ENCODE measurements around the gene OBI1.

OBI1 gene, protein sequence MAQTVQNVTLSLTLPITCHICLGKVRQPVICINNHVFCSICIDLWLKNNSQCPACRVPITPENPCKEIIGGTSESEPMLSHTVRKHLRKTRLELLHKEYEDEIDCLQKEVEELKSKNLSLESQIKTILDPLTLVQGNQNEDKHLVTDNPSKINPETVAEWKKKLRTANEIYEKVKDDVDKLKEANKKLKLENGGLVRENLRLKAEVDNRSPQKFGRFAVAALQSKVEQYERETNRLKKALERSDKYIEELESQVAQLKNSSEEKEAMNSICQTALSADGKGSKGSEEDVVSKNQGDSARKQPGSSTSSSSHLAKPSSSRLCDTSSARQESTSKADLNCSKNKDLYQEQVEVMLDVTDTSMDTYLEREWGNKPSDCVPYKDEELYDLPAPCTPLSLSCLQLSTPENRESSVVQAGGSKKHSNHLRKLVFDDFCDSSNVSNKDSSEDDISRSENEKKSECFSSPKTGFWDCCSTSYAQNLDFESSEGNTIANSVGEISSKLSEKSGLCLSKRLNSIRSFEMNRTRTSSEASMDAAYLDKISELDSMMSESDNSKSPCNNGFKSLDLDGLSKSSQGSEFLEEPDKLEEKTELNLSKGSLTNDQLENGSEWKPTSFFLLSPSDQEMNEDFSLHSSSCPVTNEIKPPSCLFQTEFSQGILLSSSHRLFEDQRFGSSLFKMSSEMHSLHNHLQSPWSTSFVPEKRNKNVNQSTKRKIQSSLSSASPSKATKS

DNA sequence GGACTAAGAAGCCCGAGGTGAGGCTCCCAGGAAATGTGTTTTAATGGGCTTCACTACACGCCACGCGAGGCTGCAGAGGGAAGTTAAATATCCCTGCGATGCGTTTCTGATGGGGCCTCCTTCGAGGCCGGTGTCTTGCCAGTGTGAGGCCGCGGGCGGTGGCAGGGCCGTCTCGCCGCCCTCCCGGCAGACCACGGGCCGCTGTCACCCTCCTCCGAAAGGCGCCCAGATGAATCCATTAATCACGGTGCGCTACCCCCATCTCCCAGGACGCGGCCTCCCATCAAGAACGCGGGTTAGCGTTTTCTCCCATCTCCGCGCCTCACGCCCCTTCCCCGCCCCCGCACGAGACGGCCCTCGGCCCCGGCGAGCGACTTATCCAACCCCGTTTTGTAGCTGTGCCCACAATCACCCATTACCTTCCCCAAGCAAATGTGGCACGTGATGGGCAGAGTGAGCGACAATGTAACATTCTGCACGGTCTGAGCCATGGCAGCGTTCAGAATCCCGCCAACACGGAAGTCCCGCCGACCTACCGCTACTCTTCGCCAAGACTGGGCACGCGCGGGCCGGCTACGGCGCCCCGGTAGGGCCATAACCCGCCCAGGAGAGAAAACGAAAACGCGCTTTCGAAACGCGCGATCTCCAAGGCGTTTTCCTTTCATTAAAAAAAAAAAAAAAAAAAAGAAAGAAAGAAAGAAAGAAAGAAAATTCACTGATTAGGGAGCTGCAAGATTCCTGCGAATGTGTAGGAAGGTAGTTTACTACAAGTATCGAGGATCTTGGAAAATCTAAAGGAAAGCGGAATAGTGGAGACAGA lies at the start of gene OBI1:
OBI1 (minus strand) TSS at position 526 of the 820 bp plus-strand sequence; CDS start at position 491, 35 bp downstream.
- Histone ChIP-seq H3K9me3 (ENCODE audit: low read depth, low read length) (no peaks in the 10 kb centered on the region), H3K36me3 (ENCODE audit: insufficient read depth, low read length) (peaks cover 29% of the 10 kb centered on the region), H3K9ac (ENCODE audit: insufficient read length) (peak within 1 kb of the TSS; percentile 97), H3K27ac (peak within 1 kb of the TSS; percentile 100), H3K4me3 (peak within 1 kb of the TSS; percentile 97)
- TF ChIP-seq EZH2 (IDR thresholded peaks at IDR 0.05) = no peak
- peak; percentile 79 for TF ChIP-seq POLR2AphosphoS5 (IDR thresholded peaks at IDR 0.05; ENCODE audit: borderline replicate concordance, low read depth, low read length)
- DNase-seq (ENCODE audit: low read depth, low spot score) = peak; percentile 55

DNA sequence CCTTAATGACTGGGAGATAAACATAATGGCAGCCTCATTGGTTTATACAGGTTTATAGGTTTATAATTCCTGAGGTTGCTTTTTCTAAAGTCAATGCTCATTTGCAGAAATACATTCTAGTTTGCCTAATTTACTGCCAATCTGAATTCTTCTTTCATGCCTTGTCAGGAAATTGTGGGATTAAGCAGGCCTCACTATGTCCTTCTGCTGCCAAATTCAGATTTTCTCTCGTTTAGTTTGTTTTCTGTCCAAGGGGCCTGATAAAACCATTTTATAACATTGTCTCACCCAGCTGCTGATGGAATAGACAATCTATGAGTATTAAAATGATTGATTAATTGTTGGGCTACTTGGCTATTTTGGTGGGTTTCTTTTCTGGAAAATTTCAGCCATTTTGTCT lies 42.4 kb upstream of the OBI1 start:
- Histone ChIP-seq H3K36me3 (ENCODE audit: insufficient read depth, low read length) (no peaks in the 10 kb centered on the region), H3K9me3 (ENCODE audit: low read depth, low read length) (no peaks in the 10 kb centered on the region), H3K9ac (ENCODE audit: insufficient read length) (no peak overlapping the region), H3K4me3 (no peak overlapping the region), H3K27ac (peak overlapping the region; percentile 73; the same call in 1 of the 2 replicates)
- DNase-seq (ENCODE audit: low read depth, low spot score) = no peak
- TF ChIP-seq FOXP2 (optimal IDR thresholded peaks at IDR 0.05; ENCODE audit: control extremely low read depth, extremely low read length, insufficient read depth) = no peak

GRCh38 chr13:78700121-78700910 lies 41.4 kb upstream of the OBI1 start:
- H3K9ac ChIP-seq (ENCODE audit: insufficient read length) = no peak overlapping the region
- H3K36me3 ChIP-seq (ENCODE audit: insufficient read depth, low read length) = no peaks in the 10 kb centered on the region
- DNase-seq (ENCODE audit: low read depth, low spot score) = peak; percentile 77
- peak overlapping the region; percentile 73 for H3K27ac ChIP-seq
- peak overlapping the region; percentile 43 for H3K4me3 ChIP-seq
- H3K9me3 ChIP-seq (ENCODE audit: low read depth, low read length) = no peaks in the 10 kb centered on the region
- peak; percentile 23; the same call in 1 of the 2 replicates for TF ChIP-seq POLR2AphosphoS5 (IDR thresholded peaks at IDR 0.05; ENCODE audit: borderline replicate concordance, low read depth, low read length)
- no peak for TF ChIP-seq FOXP2 (optimal IDR thresholded peaks at IDR 0.05; ENCODE audit: control extremely low read depth, extremely low read length, insufficient read depth)

GRCh38 chr13:78689011-78689410 lies 30.1 kb upstream of the OBI1 start:
- Histone ChIP-seq H3K9ac (ENCODE audit: insufficient read length) (no peak overlapping the region), H3K36me3 (ENCODE audit: insufficient read depth, low read length) (no peaks in the 10 kb centered on the region), H3K27ac (no peak overlapping the region), H3K4me3 (no peak overlapping the region), H3K9me3 (ENCODE audit: low read depth, low read length) (no peaks in the 10 kb centered on the region)
- no peak for DNase-seq (ENCODE audit: low read depth, low spot score)
- no peak for TF ChIP-seq EZH2 (IDR thresholded peaks at IDR 0.05)
- TF ChIP-seq FOXP2 (optimal IDR thresholded peaks at IDR 0.05; ENCODE audit: control extremely low read depth, extremely low read length, insufficient read depth) = no peak
- TF ChIP-seq POLR2AphosphoS5 (IDR thresholded peaks at IDR 0.05; ENCODE audit: borderline replicate concordance, low read depth, low read length) = no peak

GRCh38 chr13:78686461-78686860 lies 27.5 kb upstream of the OBI1 start:
- TF ChIP-seq EZH2 (IDR thresholded peaks at IDR 0.05) (no peak), POLR2AphosphoS5 (IDR thresholded peaks at IDR 0.05; ENCODE audit: borderline replicate concordance, low read depth, low read length) (no peak), FOXP2 (optimal IDR thresholded peaks at IDR 0.05; ENCODE audit: control extremely low read depth, extremely low read length, insufficient read depth) (no peak)
- H3K4me3 ChIP-seq = no peak overlapping the region
- H3K9ac ChIP-seq (ENCODE audit: insufficient read length) = no peak overlapping the region
- no peaks in the 10 kb centered on the region for H3K9me3 ChIP-seq (ENCODE audit: low read depth, low read length)
- no peaks in the 10 kb centered on the region for H3K36me3 ChIP-seq (ENCODE audit: insufficient read depth, low read length)
- DNase-seq (ENCODE audit: low read depth, low spot score) = no peak
- H3K27ac ChIP-seq = no peak overlapping the region

DNA sequence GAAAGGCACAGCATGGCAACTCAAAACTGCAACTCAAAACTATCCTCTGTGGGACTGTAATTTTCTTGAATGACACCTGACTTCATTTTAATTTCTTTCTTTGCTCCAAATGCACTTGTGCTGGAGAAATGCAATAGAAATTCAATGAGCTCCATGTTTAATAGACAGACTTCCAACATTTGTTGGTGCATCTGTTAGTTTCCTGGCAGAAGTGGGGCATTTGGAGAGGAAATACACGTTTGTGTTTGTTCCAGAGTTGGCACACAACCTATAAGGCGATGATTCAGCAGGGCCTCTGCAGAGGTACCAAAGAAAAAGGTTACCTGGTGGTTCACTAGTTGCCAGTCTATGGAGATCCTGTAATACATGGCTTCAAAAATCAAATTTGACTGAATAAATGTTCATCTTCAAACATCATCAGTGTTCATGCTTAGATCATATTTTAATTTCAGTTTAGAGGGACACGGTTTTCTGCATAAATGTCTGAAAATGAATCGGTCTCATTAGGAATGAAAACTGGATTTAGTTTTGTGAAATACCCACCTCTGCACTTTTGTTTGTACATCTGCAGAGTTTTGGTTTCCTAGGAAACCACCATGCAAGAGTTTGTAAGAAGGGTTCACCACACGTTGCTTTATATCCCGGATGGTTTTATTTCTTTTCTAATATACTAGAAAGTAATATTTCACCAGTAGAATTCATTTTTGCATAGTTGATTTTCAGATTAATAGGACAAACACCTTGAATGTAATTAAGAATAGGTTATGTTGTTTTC lies 21.8 kb upstream of the OBI1 start:
- Histone ChIP-seq H3K9ac (ENCODE audit: insufficient read length) (no peak overlapping the region), H3K4me3 (peak overlapping the region; percentile 28; the same call in 1 of the 2 replicates), H3K9me3 (ENCODE audit: low read depth, low read length) (no peaks in the 10 kb centered on the region), H3K27ac (peak overlapping the region; percentile 63; the same call in 1 of the 2 replicates), H3K36me3 (ENCODE audit: insufficient read depth, low read length) (no peaks in the 10 kb centered on the region)
- TF ChIP-seq EZH2 (IDR thresholded peaks at IDR 0.05) (no peak), POLR2AphosphoS5 (IDR thresholded peaks at IDR 0.05; ENCODE audit: borderline replicate concordance, low read depth, low read length) (no peak), FOXP2 (optimal IDR thresholded peaks at IDR 0.05; ENCODE audit: control extremely low read depth, extremely low read length, insufficient read depth) (no peak)
- no peak for DNase-seq (ENCODE audit: low read depth, low spot score)

- H3K27ac ChIP-seq = peak overlapping the region; percentile 63
- H3K36me3 ChIP-seq (ENCODE audit: insufficient read depth, low read length) = no peaks in the 10 kb centered on the region
- no peak overlapping the region for H3K9ac ChIP-seq (ENCODE audit: insufficient read length)
- no peaks in the 10 kb centered on the region for H3K9me3 ChIP-seq (ENCODE audit: low read depth, low read length)
- no peak for TF ChIP-seq POLR2AphosphoS5 (IDR thresholded peaks at IDR 0.05; ENCODE audit: borderline replicate concordance, low read depth, low read length)
- TF ChIP-seq FOXP2 (optimal IDR thresholded peaks at IDR 0.05; ENCODE audit: control extremely low read depth, extremely low read length, insufficient read depth) = no peak
- TF ChIP-seq EZH2 (IDR thresholded peaks at IDR 0.05) = no peak
- no peak for DNase-seq (ENCODE audit: low read depth, low spot score)
- peak overlapping the region; percentile 28 for H3K4me3 ChIP-seq
These were observed 21.2 kb upstream of the OBI1 start for GRCh38 chr13:78680115-78680561.

Measured in SK-N-MC (cell line).